ENCODE results near the gene SPAG6. TPM values are rescaled to one million over a fixed set of nuclear protein-coding genes. Genes with fewer than 3 reads are reported as not detected.

SPAG6 gene
- total and polyA plus RNA-seq, 2 of the 4 experiments (the other 2 are of a cell fraction) = not detected

DNA sequence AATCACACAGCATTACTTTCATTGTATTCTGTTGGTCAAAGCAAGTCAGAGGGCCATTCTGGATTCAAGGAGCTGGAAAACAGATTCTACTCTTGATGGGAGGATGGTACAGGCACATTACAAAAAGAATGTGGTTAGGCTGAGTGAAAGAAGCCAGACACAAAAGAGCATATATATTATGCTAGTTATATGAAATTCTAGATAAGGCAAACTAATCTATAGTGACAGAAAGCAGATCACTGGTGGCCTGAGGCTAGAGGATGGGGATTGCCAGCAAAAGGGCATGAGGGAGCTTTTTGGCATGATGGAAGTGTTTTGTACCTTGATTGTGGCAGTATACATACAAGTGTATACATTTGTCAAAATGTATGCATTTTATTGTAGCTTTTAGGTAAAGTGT lies 96.8 kb downstream of the SPAG6 start:
- H3K4me1 ChIP-seq (ENCODE audit: control insufficient read depth, insufficient read depth, low read length) = no peaks in the 10 kb centered on the region
- H3K14ac ChIP-seq (replicated peaks; ENCODE audit: low read depth, low read length) = no peak overlapping the region
- no peak overlapping the region for H3K4me2 ChIP-seq (ENCODE audit: low read depth, low read length)
- peaks cover 0 to 6% of the 10 kb centered on the region in 2 experiments; a peak in 2 of 4 replicates for H3K79me1 ChIP-seq (ENCODE audit: low read depth in 1 of 2, low read length in 2 of 2)
- CTCF ChIA-PET = no interaction called here
- H3K27me3 ChIP-seq (ENCODE audit: control insufficient read depth, insufficient read depth, low read length) = peaks cover 17% of the 10 kb centered on the region
- intact Hi-C loops (cut with micrococcal nuclease) = no loop called here
- DNase-seq (no peak), ATAC-seq (ENCODE audit: low read depth) (no peak)
- H3K9me1 ChIP-seq (ENCODE audit: insufficient read depth, low read length) = no peaks in the 10 kb centered on the region
- H2BK5ac ChIP-seq (ENCODE audit: low read depth, low read length, poor library complexity, severe bottlenecking) = no peak overlapping the region
- TF ChIP-seq CHD1 (IDR thresholded peaks at IDR 0.05; ENCODE audit: low read depth, low read length) (no peak), CEBPB (IDR thresholded peaks at IDR 0.05; ENCODE audit: low read depth, low read length) (no peak), FOS (IDR thresholded peaks at IDR 0.05; ENCODE audit: low read depth, low read length) (no peak), NFE2L2 (IDR thresholded peaks at IDR 0.05; ENCODE audit: low read depth, low read length) (no peak), MXI1 (IDR thresholded peaks at IDR 0.05; ENCODE audit: borderline replicate concordance, low read depth, low read length) (no peak), RCOR1 (IDR thresholded peaks at IDR 0.05; ENCODE audit: insufficient replicate concordance, low read length) (no peak), MAZ (IDR thresholded peaks at IDR 0.05; ENCODE audit: borderline replicate concordance, low read depth, low read length) (no peak), MAFK (IDR thresholded peaks at IDR 0.05; ENCODE audit: low read depth, low read length) (no peak), BHLHE40 (IDR thresholded peaks at IDR 0.05; ENCODE audit: low read depth, low read length) (no peak), SMC3 (IDR thresholded peaks at IDR 0.05; ENCODE audit: low read depth, low read length) (no peak), RFX5 (IDR thresholded peaks at IDR 0.05; ENCODE audit: low read depth, low read length) (no peak), POLR2A (IDR thresholded peaks at IDR 0.05; ENCODE audit: low read depth, low read length) (no peak), RAD21 (IDR thresholded peaks at IDR 0.05; ENCODE audit: low read length) (no peak)
- TF ChIP-seq, protein P1, sequence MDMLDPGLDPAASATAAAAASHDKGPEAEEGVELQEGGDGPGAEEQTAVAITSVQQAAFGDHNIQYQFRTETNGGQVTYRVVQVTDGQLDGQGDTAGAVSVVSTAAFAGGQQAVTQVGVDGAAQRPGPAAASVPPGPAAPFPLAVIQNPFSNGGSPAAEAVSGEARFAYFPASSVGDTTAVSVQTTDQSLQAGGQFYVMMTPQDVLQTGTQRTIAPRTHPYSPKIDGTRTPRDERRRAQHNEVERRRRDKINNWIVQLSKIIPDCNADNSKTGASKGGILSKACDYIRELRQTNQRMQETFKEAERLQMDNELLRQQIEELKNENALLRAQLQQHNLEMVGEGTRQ (IDR thresholded peaks at IDR 0.05; ENCODE audit: low read depth, low read length) = no peak
- TF ChIP-seq, protein P2, sequence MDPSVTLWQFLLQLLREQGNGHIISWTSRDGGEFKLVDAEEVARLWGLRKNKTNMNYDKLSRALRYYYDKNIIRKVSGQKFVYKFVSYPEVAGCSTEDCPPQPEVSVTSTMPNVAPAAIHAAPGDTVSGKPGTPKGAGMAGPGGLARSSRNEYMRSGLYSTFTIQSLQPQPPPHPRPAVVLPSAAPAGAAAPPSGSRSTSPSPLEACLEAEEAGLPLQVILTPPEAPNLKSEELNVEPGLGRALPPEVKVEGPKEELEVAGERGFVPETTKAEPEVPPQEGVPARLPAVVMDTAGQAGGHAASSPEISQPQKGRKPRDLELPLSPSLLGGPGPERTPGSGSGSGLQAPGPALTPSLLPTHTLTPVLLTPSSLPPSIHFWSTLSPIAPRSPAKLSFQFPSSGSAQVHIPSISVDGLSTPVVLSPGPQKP (IDR thresholded peaks at IDR 0.05; ENCODE audit: borderline replicate concordance, low read depth, low read length) = no peak
- TF ChIP-seq, protein P3, sequence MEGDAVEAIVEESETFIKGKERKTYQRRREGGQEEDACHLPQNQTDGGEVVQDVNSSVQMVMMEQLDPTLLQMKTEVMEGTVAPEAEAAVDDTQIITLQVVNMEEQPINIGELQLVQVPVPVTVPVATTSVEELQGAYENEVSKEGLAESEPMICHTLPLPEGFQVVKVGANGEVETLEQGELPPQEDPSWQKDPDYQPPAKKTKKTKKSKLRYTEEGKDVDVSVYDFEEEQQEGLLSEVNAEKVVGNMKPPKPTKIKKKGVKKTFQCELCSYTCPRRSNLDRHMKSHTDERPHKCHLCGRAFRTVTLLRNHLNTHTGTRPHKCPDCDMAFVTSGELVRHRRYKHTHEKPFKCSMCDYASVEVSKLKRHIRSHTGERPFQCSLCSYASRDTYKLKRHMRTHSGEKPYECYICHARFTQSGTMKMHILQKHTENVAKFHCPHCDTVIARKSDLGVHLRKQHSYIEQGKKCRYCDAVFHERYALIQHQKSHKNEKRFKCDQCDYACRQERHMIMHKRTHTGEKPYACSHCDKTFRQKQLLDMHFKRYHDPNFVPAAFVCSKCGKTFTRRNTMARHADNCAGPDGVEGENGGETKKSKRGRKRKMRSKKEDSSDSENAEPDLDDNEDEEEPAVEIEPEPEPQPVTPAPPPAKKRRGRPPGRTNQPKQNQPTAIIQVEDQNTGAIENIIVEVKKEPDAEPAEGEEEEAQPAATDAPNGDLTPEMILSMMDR (conservative IDR thresholded peaks at IDR 0.05; ENCODE audit: low read depth, low read length) = no peak
- no peak overlapping the region for H3K18ac ChIP-seq (ENCODE audit: low read depth, low read length)
- no peak overlapping the region for H2BK15ac ChIP-seq (ENCODE audit: low read depth, low read length)
- no peak overlapping the region for H2AFZ ChIP-seq (replicated peaks; ENCODE audit: low read length, poor library complexity)
- no peak overlapping the region for H4K5ac ChIP-seq (ENCODE audit: low read depth, low read length)
- H3K36me3 ChIP-seq (ENCODE audit: control insufficient read depth, insufficient read depth, low read length) = no peaks in the 10 kb centered on the region
- dilution Hi-C loops (cut with HindIII; ENCODE audit: low sequenced_read_pairs, unreplicated experiment) = no loop called here
- in situ Hi-C loops (cut with MboI; ENCODE audit: low sequenced_read_pairs) = loop anchor here (25.0 kb wide), 1 partner anchor 930 kb away; no protein-coding TSS in a partner anchor
- no peak overlapping the region for H3K27ac ChIP-seq (ENCODE audit: insufficient read depth, low read length)
- no peak overlapping the region for H2BK120ac ChIP-seq (ENCODE audit: low read depth, low read length)
- POLR2A ChIA-PET (ENCODE audit: unreplicated experiment) = no interaction called here
- no peak overlapping the region for H2AK5ac ChIP-seq (ENCODE audit: low read depth, low read length)
- H3K9me3 ChIP-seq (ENCODE audit: control insufficient read depth, insufficient read depth, low read length) = no peaks in the 10 kb centered on the region
- no peak overlapping the region for H3K4ac ChIP-seq (ENCODE audit: low read depth, low read length)
- H3K4me3 ChIP-seq (ENCODE audit: insufficient read depth, low read depth, low read length) = no peak overlapping the region
- H3K56ac ChIP-seq (ENCODE audit: extremely low read depth, insufficient read depth, low read length) = no peak overlapping the region
- H2BK20ac ChIP-seq (ENCODE audit: low read depth, low read length) = no peak overlapping the region
- no peak overlapping the region for H4K91ac ChIP-seq (ENCODE audit: insufficient read depth, low read depth, low read length)
- no peak overlapping the region for H4K8ac ChIP-seq (ENCODE audit: low read depth in 2 of 2, low read length in 2 of 2)
- no peaks in the 10 kb centered on the region for H4K20me1 ChIP-seq (ENCODE audit: insufficient read depth, low read length)
- no peak overlapping the region for H2AK9ac ChIP-seq (replicated peaks; ENCODE audit: low read depth, low read length, poor library complexity)
- BruUV-seq (replicated peaks) = no TSS peak
- H3K9ac ChIP-seq (ENCODE audit: low read depth, low read length) = no peak overlapping the region
- H3K23ac ChIP-seq (ENCODE audit: low read depth, low read length) = no peak overlapping the region
